ENCODE results near the gene CLIP2.

The CLIP2 gene

GRCh38 chr7:74267756-74268565 is 21.2 kb upstream of the CLIP2 start:
- DNase-seq = no peak

- peak; percentile 63 for DNase-seq
Measured at GRCh38 chr7:74269757-74270277, 19.4 kb upstream of the CLIP2 start.

- DNase-seq = no peak
Measured at GRCh38 chr7:74271742-74272141, 17.5 kb upstream of the CLIP2 start.

- peak; percentile 67 for DNase-seq
Measured at GRCh38 chr7:74272305-74273038, 16.7 kb upstream of the CLIP2 start.

GRCh38 chr7:74275401-74275881 is 13.8 kb upstream of the CLIP2 start:
- DNase-seq = no peak

GRCh38 chr7:74277636-74278035 is 11.6 kb upstream of the CLIP2 start:
- no peak for DNase-seq

GRCh38 chr7:74280985-74281384 is 8.2 kb upstream of the CLIP2 start:
- no peak for DNase-seq

GRCh38 chr7:74282748-74283459 is 6.3 kb upstream of the CLIP2 start:
- no peak for DNase-seq

GRCh38 chr7:74283858-74284447 is 5.3 kb upstream of the CLIP2 start:
- no peak for DNase-seq

GRCh38 chr7:74284781-74285259 is 4.4 kb upstream of the CLIP2 start:
- no peak for DNase-seq

- no peak for DNase-seq
Measured at GRCh38 chr7:74286131-74286530, 3.1 kb upstream of the CLIP2 start.

GRCh38 chr7:74287303-74288033 is 1.7 kb upstream of the CLIP2 start:
- DNase-seq = no peak

GRCh38 chr7:74288034-74288881 is 949 bp upstream of the CLIP2 start:
- DNase-seq = no peak

- DNase-seq = peak; percentile 61
Measured at GRCh38 chr7:74289659-74290552, 699 bp downstream of the CLIP2 start.

GRCh38 chr7:74290553-74290950 is 1.3 kb downstream of the CLIP2 start:
- DNase-seq = no peak

GRCh38 chr7:74290981-74291441 is 1.8 kb downstream of the CLIP2 start:
- DNase-seq = no peak

- DNase-seq = no peak
Measured at GRCh38 chr7:74291535-74291934, 2.3 kb downstream of the CLIP2 start.

GRCh38 chr7:74292757-74293576 is 3.8 kb downstream of the CLIP2 start:
- no peak for DNase-seq
